ENCODE data around the gene USP21.
"Not testable (repeated sequence)": the region's sequence is repeated elsewhere in the genome, so short reads cannot be mapped to it uniquely, and the experiment has no call there.

Gene USP21

GRCh38 chr1:161159087-161159912 lies at the start of gene USP21:
Gene USP21 (plus strand): TSS chr1:161159500. CDS start chr1:161160641, 1,141 bp downstream.
- peak; percentile 87 for DNase-seq (ENCODE audit: low read depth)

GRCh38 chr1:161111117-161111516 lies 48.2 kb upstream of the USP21 start:
- DNase-seq (ENCODE audit: low read depth) = no peak

GRCh38 chr1:161111527-161111926 lies 47.8 kb upstream of the USP21 start:
- DNase-seq (ENCODE audit: low read depth) = no peak

- no peak for DNase-seq (ENCODE audit: low read depth)
Observed at GRCh38 chr1:161113915-161114314, 45.4 kb upstream of the USP21 start.

- peak; percentile 16 for DNase-seq (ENCODE audit: low read depth)
Observed at GRCh38 chr1:161114556-161114955, 44.7 kb upstream of the USP21 start.

GRCh38 chr1:161115132-161115711 lies 44.1 kb upstream of the USP21 start:
- peak; percentile 98 for DNase-seq (ENCODE audit: low read depth)

- not testable (repeated sequence) for DNase-seq (ENCODE audit: low read depth)
Observed at GRCh38 chr1:161115961-161116360, 43.3 kb upstream of the USP21 start.

- peak; percentile 88 for DNase-seq (ENCODE audit: low read depth)
Observed at GRCh38 chr1:161117759-161118581, 41.3 kb upstream of the USP21 start, which contains the start of the genes NIT1 and PFDN2. Gene NIT1 (plus strand): TSS chr1:161118105. CDS start chr1:161118177, 72 bp downstream. Gene PFDN2 (minus strand): TSS chr1:161118037. CDS start chr1:161118026, 11 bp downstream.

GRCh38 chr1:161119092-161119903 lies 40.0 kb upstream of the USP21 start:
- DNase-seq (ENCODE audit: low read depth) = peak; percentile 87

GRCh38 chr1:161121042-161121650 lies 38.2 kb upstream of the USP21 start:
- DNase-seq (ENCODE audit: low read depth) = no peak

- no peak for DNase-seq (ENCODE audit: low read depth)
Observed at GRCh38 chr1:161121834-161122233, 37.5 kb upstream of the USP21 start.

- no peak for DNase-seq (ENCODE audit: low read depth)
Observed at GRCh38 chr1:161122967-161123366, 36.3 kb upstream of the USP21 start.

- no peak for DNase-seq (ENCODE audit: low read depth)
Observed at GRCh38 chr1:161127649-161128048, 31.7 kb upstream of the USP21 start.

GRCh38 chr1:161128591-161129420 lies 30.5 kb upstream of the USP21 start:
- DNase-seq (ENCODE audit: low read depth) = peak; percentile 6

GRCh38 chr1:161130266-161130665 lies 29.0 kb upstream of the USP21 start:
- DNase-seq (ENCODE audit: low read depth) = no peak

GRCh38 chr1:161131523-161132409 lies 27.5 kb upstream of the USP21 start:
- DNase-seq (ENCODE audit: low read depth) = peak; percentile 44

GRCh38 chr1:161132410-161133219 lies 26.7 kb upstream of the USP21 start, which contains the start of gene DEDD:
Gene DEDD (minus strand): TSS chr1:161132667. CDS start chr1:161124462, 8,205 bp downstream.
- DNase-seq (ENCODE audit: low read depth) = peak; percentile 96

GRCh38 chr1:161133220-161133740 lies 26.0 kb upstream of the USP21 start:
- peak; percentile 22 for DNase-seq (ENCODE audit: low read depth)
